HCT116 (cell line): ENCODE measurements around the gene SYNJ2. TPM values are rescaled to one million over a fixed set of nuclear protein-coding genes. Genes with fewer than 3 reads are reported as not detected.

ENCODE experiments used
- ATAC-seq: fragments of 200-7000 bp; cut with Tn5 transposase; 2 replicates; pipeline ENCODE4 v1.9.1; 2020; ENCODE audit warnings: mild to moderate bottlenecking, moderate library complexity
- BruUV-seq: library from RNA; stranded (reverse); fragments of 400-500 nt; replicated peaks from 2 replicates; lab custom pipeline; 2021; lab: Mats Ljungman, UMichigan
- CTCF ChIA-PET: fragments of 300-600 bp; sonication (Branson Sonifier 250); formaldehyde crosslinking; loops from one replicate; lab custom pipeline; 2021; ENCODE audit warnings: antibody characterized with exemption; lab: Charles Lee
- POLR2A ChIA-PET: fragments of 300-600, 350-600 bp; sonication (Branson Sonifier 250); formaldehyde crosslinking; loops from one replicate; lab custom pipeline; 2021; ENCODE audit warnings: antibody characterized with exemption; lab: Charles Lee
- RAD21 ChIA-PET, 2 experiments: fragments of 300-600 bp; sonication (Branson Sonifier 250); formaldehyde crosslinking; loops; one replicate each; lab custom pipeline; 2023; ENCODE audit warnings: low total read pairs in 2 of 2; ENCODE audit not compliant: uncharacterized antibody in 2 of 2, unreplicated experiment in 2 of 2, low non-redundant PET in 1 of 2; lab: Charles Lee
- DNase-seq: peaks from one replicate; pipeline ENCODE4 v3.0.0-alpha.2; 2010; ENCODE audit warnings: low read depth, low spot score
- H2AFZ ChIP-seq: fragments of 200-600 bp; shearing (Covaris generic), sonication (generic); 2 replicates; pipeline ENCODE4 v1.6.1; 2017; ENCODE audit warnings: low read depth, mixed run types, mixed read lengths, antibody characterized with exemption, low read length; ENCODE audit not compliant: poor library complexity, severe bottlenecking
- H3K27ac ChIP-seq: 2 replicates; pipeline ENCODE4 v1.5.1; 2012; ENCODE audit warnings: low read depth, low read length
- H3K27me3 ChIP-seq: fragments of 200-600 bp; sonication (generic); 2 replicates; pipeline ENCODE4 v1.6.1; 2016; ENCODE audit warnings: mixed run types, low read length, mixed read lengths; ENCODE audit not compliant: insufficient read depth
- H3K36me3 ChIP-seq, 2 experiments: fragments of 200-500 bp in 1 of 2; fragments of 200-600 bp in 1 of 2; sonication (Bioruptor generic) in 1 of 2; sonication (generic) in 1 of 2; 2 replicates each; pipeline versions ENCODE4 v1.5.1 to v1.6.1; 2014 to 2016; ENCODE audit warnings: low read length in 2 of 2, inconsistent platforms in 1 of 2, mixed read lengths in 1 of 2, mixed run types in 1 of 2; ENCODE audit not compliant: insufficient read depth in 2 of 2, control insufficient read depth in 1 of 2
- H3K4me1 ChIP-seq, 2 experiments: fragments of 200-600 bp in 1 of 2; sonication (generic) in 1 of 2; 2 replicates each; pipeline versions ENCODE4 v1.5.1 to v1.6.1; 2012 to 2017; ENCODE audit warnings: low read length in 2 of 2, inconsistent platforms in 1 of 2, mild to moderate bottlenecking in 1 of 2, mixed read lengths in 1 of 2, mixed run types in 1 of 2, moderate library complexity in 1 of 2; ENCODE audit not compliant: insufficient read depth in 2 of 2, control insufficient read depth in 1 of 2
- H3K4me2 ChIP-seq: fragments of 200-600 bp; sonication (generic); 2 replicates; pipeline ENCODE4 v1.6.1; 2017; ENCODE audit warnings: mixed run types, low read length, mixed read lengths
- H3K4me3 ChIP-seq, 2 experiments: fragments of 200-600 bp in 1 of 2; sonication (generic) in 1 of 2; replicated peaks in 1 of 2; 2 replicates each; pipeline ENCODE4 v1.5.1; 2011 to 2016; ENCODE audit warnings: low read length in 2 of 2, control low read depth in 1 of 2, low read depth in 1 of 2, mild to moderate bottlenecking in 1 of 2, mixed read lengths in 1 of 2, mixed run types in 1 of 2
- H3K79me2 ChIP-seq: fragments of 200-600 bp; sonication (generic); 2 replicates; pipeline ENCODE4 v1.6.1; 2017; ENCODE audit warnings: mild to moderate bottlenecking, mixed run types, low read length, moderate library complexity, mixed read lengths; ENCODE audit not compliant: insufficient read depth
- H3K9ac ChIP-seq: fragments of 200-600 bp; sonication (generic); 2 replicates; pipeline ENCODE4 v1.6.1; 2016; ENCODE audit warnings: low read length, mixed read lengths
- H3K9me2 ChIP-seq: fragments of 200-600 bp; sonication (generic), shearing (Covaris generic); 2 replicates; pipeline ENCODE4 v1.6.1; 2017; ENCODE audit warnings: mixed run types, mild to moderate bottlenecking, moderate library complexity; ENCODE audit not compliant: insufficient read depth
- H3K9me3 ChIP-seq, 2 experiments: fragments of 200-500 bp in 1 of 2; fragments of 200-600 bp in 1 of 2; sonication (Bioruptor generic) in 1 of 2; sonication (generic) in 1 of 2; 2 replicates each; pipeline ENCODE4 v1.6.1; 2014 to 2017; ENCODE audit warnings: low read length in 2 of 2, mixed read lengths in 2 of 2, inconsistent platforms in 1 of 2, low read depth in 1 of 2, mild to moderate bottlenecking in 1 of 2, mixed run types in 1 of 2, moderate library complexity in 1 of 2; ENCODE audit not compliant: control insufficient read depth in 1 of 2, insufficient read depth in 1 of 2
- H4K20me1 ChIP-seq: fragments of 200-600 bp; sonication (generic), shearing (Covaris generic); 2 replicates; pipeline ENCODE4 v1.6.1; 2017; ENCODE audit warnings: mixed run types, mild to moderate bottlenecking, moderate library complexity; ENCODE audit not compliant: insufficient read depth
- CTCF ChIP-seq, 3 experiments: fragments of 200-600 bp in 1 of 3; sonication (generic) in 1 of 3; IDR thresholded peaks in 2 of 3; conservative IDR thresholded peaks in 1 of 3; 2 replicates each; pipeline ENCODE4 v1.5.1; 2012 to 2017; ENCODE audit warnings: low read depth in 2 of 3, low read length in 2 of 3, antibody characterized with exemption in 1 of 3, borderline replicate concordance in 1 of 3, control low read depth in 1 of 3, mild to moderate bottlenecking in 1 of 3, mixed read lengths in 1 of 3, mixed run types in 1 of 3, moderate library complexity in 1 of 3; ENCODE audit not compliant: insufficient read depth in 1 of 3
- ELF1 ChIP-seq: IDR thresholded peaks from 2 replicates; pipeline ENCODE4 v1.6.1; 2012; ENCODE audit warnings: low read depth, borderline replicate concordance
- intact Hi-C: fragments of 100-400 bp; cut with micrococcal nuclease; formaldehyde crosslinking; loops from 2 replicates; pipeline ENCODE4 v1.10.0; 2022
- total RNA-seq: library from RNA; stranded (reverse); gene quantifications from one replicate; pipeline ENCODE4 v1.2.1, GENCODE V29; 2021; ENCODE audit not compliant: unreplicated experiment

Gene SYNJ2
- total RNA-seq, 1 experiment from 2014 or later = 23.9 TPM

GRCh38 chr6:157982563-157983405 is 1.1 kb downstream of the SYNJ2 start:
- Histone ChIP-seq H3K79me2 (peaks cover 56% of the 10 kb centered on the region), H4K20me1 (no peaks in the 10 kb centered on the region), H3K27me3 (no peaks in the 10 kb centered on the region), H3K4me1 (peaks cover 15 to 48% of the 10 kb centered on the region in 2 experiments; a peak in 3 of 4 replicates), H3K27ac (no peak overlapping the region), H3K4me3 (peak overlapping the region; percentile 63 to 76), H3K9me2 (no peaks in the 10 kb centered on the region), H3K4me2 (peak overlapping the region; percentile 76), H3K9ac (peak overlapping the region; percentile 89), H2AFZ (no peak overlapping the region), H3K9me3 (no peaks in the 10 kb centered on the region), H3K36me3 (no peaks in the 10 kb centered on the region)
- intact Hi-C loops = loop anchor here (5.0 kb wide), 1 partner anchor 220 kb away; no protein-coding TSS in a partner anchor
- RAD21 ChIA-PET = interaction anchor here in 1 of 2 experiments (0.7 kb wide), 1 partner anchor 90 kb away, joined by 3 read pairs; no protein-coding TSS in a partner anchor
- TSS peak; percentile 43 for BruUV-seq
- CTCF ChIA-PET = interaction anchor here (0.9 to 1.1 kb wide), 3 partner anchors 43 to 90 kb away, joined by 4 to 5 read pairs (median 4); no protein-coding TSS in a partner anchor
- no peak for ATAC-seq
- peak in 2 of 3 experiments; percentile 34 to 41; a peak in 3 of 6 replicates for TF ChIP-seq CTCF (IDR thresholded peaks at IDR 0.05 in 2 of 3, conservative IDR thresholded peaks at IDR 0.05 in 1 of 3; ENCODE audit: borderline replicate concordance in 1 of 3, insufficient read depth in 1 of 3, low read depth in 2 of 3, low read length in 2 of 3)
- TF ChIP-seq ELF1 = no peak
- POLR2A ChIA-PET = no interaction called here
- DNase-seq = no peak
